GM18951 (cell line): ENCODE results near the gene TMEM167A.
A peak's percentile ranks its signal among the peaks of the same experiment; 100 is the strongest.

Source experiments
- POLR2A ChIP-seq: IDR thresholded peaks from 4 replicates; pipeline ENCODE4 v1.6.1; 2011; ENCODE audit warnings: mild to moderate bottlenecking; ENCODE audit not compliant: insufficient read length, insufficient read depth; ENCODE audit errors: extremely low read depth
- in situ Hi-C: fragments of 300-500 bp; cut with MboI; formaldehyde crosslinking; loops from one replicate; pipeline ENCODE4 v1.12.0; 2022; ENCODE audit warnings: low sequenced_read_pairs, mixed read lengths, inconsistent platforms; ENCODE audit not compliant: unreplicated experiment

The TMEM167A gene

GRCh38 chr5:83076742-83077661 is at the start of gene TMEM167A, which contains the start of gene XRCC4:
Gene TMEM167A (minus strand): TSS chr5:83077394. CDS start chr5:83077323, 71 bp downstream.
Gene XRCC4 (plus strand): TSS chr5:83077547. CDS start chr5:83104920, 27,373 bp downstream.
- in situ Hi-C loops: no loop called here
- TF ChIP-seq POLR2A: peak; percentile 93

GRCh38 chr5:83126501-83126900 is 49.3 kb upstream of the TMEM167A start:
- TF ChIP-seq POLR2A: no peak
- in situ Hi-C loops: no loop called here

- in situ Hi-C loops: no loop called here
Observed at GRCh38 chr5:83125560-83125959, 48.4 kb upstream of the TMEM167A start.

GRCh38 chr5:83124593-83124992 is 47.4 kb upstream of the TMEM167A start:
- in situ Hi-C loops: no loop called here
- TF ChIP-seq POLR2A: no peak

More at GRCh38 chr5:83125560-83125959, 48.4 kb upstream of the TMEM167A start:
- no peak for TF ChIP-seq POLR2A

GRCh38 chr5:83118976-83119375 is 41.8 kb upstream of the TMEM167A start:
- in situ Hi-C loops: no loop called here

GRCh38 chr5:83118471-83118870 is 41.3 kb upstream of the TMEM167A start:
- no peak for TF ChIP-seq POLR2A
- in situ Hi-C loops: no loop called here

More at GRCh38 chr5:83118976-83119375, 41.8 kb upstream of the TMEM167A start:
- no peak for TF ChIP-seq POLR2A

GRCh38 chr5:83115816-83116215 is 38.6 kb upstream of the TMEM167A start:
- in situ Hi-C loops: no loop called here
- no peak for TF ChIP-seq POLR2A

GRCh38 chr5:83109380-83109779 is 32.2 kb upstream of the TMEM167A start:
- TF ChIP-seq POLR2A: no peak
- in situ Hi-C loops: no loop called here

GRCh38 chr5:83107692-83108420 is 30.7 kb upstream of the TMEM167A start:
- in situ Hi-C loops: no loop called here
- no peak for TF ChIP-seq POLR2A

- TF ChIP-seq POLR2A: no peak
- in situ Hi-C loops: no loop called here
Observed at GRCh38 chr5:83104021-83104420, 26.8 kb upstream of the TMEM167A start.

- in situ Hi-C loops: no loop called here
- no peak for TF ChIP-seq POLR2A
Observed at GRCh38 chr5:83102364-83102980, 25.3 kb upstream of the TMEM167A start.

GRCh38 chr5:83101514-83101913 is 24.3 kb upstream of the TMEM167A start:
- in situ Hi-C loops: no loop called here
- no peak for TF ChIP-seq POLR2A

- no peak for TF ChIP-seq POLR2A
- in situ Hi-C loops: no loop called here
Observed at GRCh38 chr5:83099445-83099844, 22.3 kb upstream of the TMEM167A start.
